H1 (cell line): ENCODE results near the gene ZBTB7A. TPM values are rescaled to one million over a fixed set of nuclear protein-coding genes. Genes with fewer than 3 reads are reported as not detected.

Source experiments
- CTCF ChIA-PET: fragments of 300-600 bp; sonication (Branson Sonifier 250); formaldehyde crosslinking; loops from one replicate; lab custom pipeline; 2021; ENCODE audit not compliant: partially characterized antibody; lab: Charles Lee
- POLR2A ChIA-PET: fragments of 300-600 bp; sonication (Branson Sonifier 250); formaldehyde crosslinking; loops from one replicate; lab custom pipeline; 2021; ENCODE audit warnings: inconsistent platforms; ENCODE audit not compliant: partially characterized antibody; lab: Charles Lee
- DNase-seq, 2 experiments: peaks; one replicate each; pipeline versions ENCODE4 v3.0.0 to v3.0.0-alpha.2; 2010 to 2022; ENCODE audit warnings: low spot score in 2 of 2, low read depth in 1 of 2, mixed read lengths in 1 of 2
- FAIRE-seq: peaks from 2 replicates; lab custom pipeline; 2011; peaks lifted over from hg19 to GRCh38; lab: Jason Lieb, UNC
- H2AFZ ChIP-seq: 2 replicates; pipeline ENCODE4 v1.8.1; 2012; ENCODE audit warnings: low read length, inconsistent platforms
- H2AK5ac ChIP-seq: 2 replicates; pipeline ENCODE4 v1.6.1; 2013; ENCODE audit warnings: low read depth, low read length
- H2BK120ac ChIP-seq: replicated peaks from 2 replicates; pipeline ENCODE3; 2013; ENCODE audit warnings: low read depth, low read length, inconsistent platforms
- H2BK12ac ChIP-seq: 2 replicates; pipeline ENCODE4 v1.6.1; 2013; ENCODE audit warnings: low read depth, low read length
- H2BK15ac ChIP-seq: 2 replicates; pipeline ENCODE4 v1.6.1; 2013; ENCODE audit warnings: low read length
- H2BK20ac ChIP-seq: 2 replicates; pipeline ENCODE4 v1.6.1; 2013; ENCODE audit warnings: low read length
- H2BK5ac ChIP-seq: 2 replicates; pipeline ENCODE4 v1.6.1; 2013; ENCODE audit warnings: low read depth, low read length
- H3K14ac ChIP-seq: 2 replicates; pipeline ENCODE4 v1.6.1; 2013; ENCODE audit warnings: inconsistent platforms; ENCODE audit not compliant: insufficient read length
- H3K18ac ChIP-seq: 2 replicates; pipeline ENCODE4 v1.6.1; 2013; ENCODE audit warnings: low read length; ENCODE audit errors: extremely low read depth
- H3K23ac ChIP-seq: 2 replicates; pipeline ENCODE4 v1.6.1; 2013; ENCODE audit warnings: inconsistent platforms; ENCODE audit not compliant: insufficient read length
- H3K23me2 ChIP-seq: 2 replicates; pipeline ENCODE4 v1.6.1; 2013; ENCODE audit warnings: low read depth, low read length
- H3K27ac ChIP-seq: 2 replicates; pipeline ENCODE4 v1.6.1; 2011; ENCODE audit warnings: low read depth, low read length, inconsistent platforms
- H3K27me3 ChIP-seq, 4 experiments: replicated peaks in 1 of 4; 1 replicate in 1 of 4; 2 replicates in 3 of 4; pipeline versions ENCODE4 v1.6.1 to v1.8.1; 2011 to 2013; ENCODE audit warnings: low read length in 3 of 4, mild to moderate bottlenecking in 3 of 4, inconsistent platforms in 2 of 4, mixed read lengths in 2 of 4, moderate library complexity in 1 of 4; ENCODE audit not compliant: control insufficient read depth in 3 of 4, insufficient read depth in 3 of 4; ENCODE audit errors: extremely low read depth in 1 of 4
- H3K36me3 ChIP-seq, 4 experiments: 2 replicates each; pipeline versions ENCODE4 v1.6.1 to v1.8.1; 2011 to 2013; ENCODE audit warnings: mild to moderate bottlenecking in 4 of 4, low read length in 3 of 4, moderate library complexity in 2 of 4, control low read depth in 1 of 4, inconsistent platforms in 1 of 4; ENCODE audit not compliant: insufficient read depth in 4 of 4, control insufficient read depth in 2 of 4
- H3K4ac ChIP-seq: replicated peaks from 2 replicates; pipeline ENCODE3; 2013; ENCODE audit warnings: low read length, low read depth, mixed read lengths, inconsistent platforms; ENCODE audit not compliant: insufficient read length
- H3K4me1 ChIP-seq, 4 experiments: replicated peaks in 1 of 4; 1 replicate in 1 of 4; 2 replicates in 3 of 4; pipeline versions ENCODE4 v1.6.1 to v1.8.1; 2011 to 2013; ENCODE audit warnings: low read length in 3 of 4, inconsistent platforms in 2 of 4, mixed read lengths in 1 of 4; ENCODE audit not compliant: insufficient read depth in 4 of 4, control insufficient read depth in 3 of 4
- H3K4me2 ChIP-seq, 2 experiments: 2 replicates each; pipeline versions ENCODE4 v1.6.1 to v1.8.1; 2011 to 2013; ENCODE audit warnings: low read depth in 2 of 2, low read length in 2 of 2, control low read depth in 1 of 2, inconsistent platforms in 1 of 2, mild to moderate bottlenecking in 1 of 2; ENCODE audit not compliant: insufficient read depth in 1 of 2
- H3K4me3 ChIP-seq, 4 experiments: fragments of 200-600, 300-600 bp in 1 of 4; sonication (generic), shearing (Covaris generic), sonication (Bioruptor Twin) in 1 of 4; 2 replicates each; pipeline versions ENCODE4 v1.5.1 to v1.8.1; 2011 to 2016; ENCODE audit warnings: low read length in 4 of 4, low read depth in 3 of 4, control low read depth in 2 of 4, inconsistent platforms in 2 of 4, mild to moderate bottlenecking in 2 of 4, mixed read lengths in 1 of 4, moderate library complexity in 1 of 4; ENCODE audit not compliant: insufficient read depth in 2 of 4; ENCODE audit errors: extremely low read depth in 1 of 4
- H3K56ac ChIP-seq: replicated peaks from 2 replicates; pipeline ENCODE3; 2013; ENCODE audit warnings: low read depth, mild to moderate bottlenecking, mixed read lengths, low read length, inconsistent platforms; ENCODE audit not compliant: insufficient read length
- H3K79me1 ChIP-seq: 2 replicates; pipeline ENCODE4 v1.6.1; 2013; ENCODE audit warnings: low read depth, low read length, control low read depth
- H3K79me2 ChIP-seq, 2 experiments: 2 replicates each; pipeline versions ENCODE4 v1.6.1 to v1.8.1; 2012 to 2013; ENCODE audit warnings: low read length in 2 of 2, mild to moderate bottlenecking in 2 of 2, inconsistent platforms in 1 of 2; ENCODE audit not compliant: insufficient read depth in 2 of 2, control insufficient read depth in 1 of 2
- H3K9ac ChIP-seq, 4 experiments: replicated peaks in 1 of 4; 1 replicate in 1 of 4; 2 replicates in 3 of 4; pipeline versions ENCODE4 v1.6.1 to v1.8.1; 2011 to 2013; ENCODE audit warnings: low read depth in 3 of 4, low read length in 3 of 4, control low read depth in 2 of 4, mild to moderate bottlenecking in 2 of 4, moderate library complexity in 2 of 4, inconsistent platforms in 1 of 4; ENCODE audit errors: extremely low read depth in 1 of 4
- H3K9me3 ChIP-seq, 2 experiments: 2 replicates each; pipeline versions ENCODE4 v1.6.1 to v1.8.1; 2012 to 2013; ENCODE audit warnings: mild to moderate bottlenecking in 2 of 2, moderate library complexity in 2 of 2, control low read depth in 1 of 2, inconsistent platforms in 1 of 2, low read depth in 1 of 2, low read length in 1 of 2, mixed read lengths in 1 of 2; ENCODE audit not compliant: insufficient read depth in 2 of 2
- H4K20me1 ChIP-seq, 2 experiments: replicated peaks in 1 of 2; 2 replicates each; pipeline versions ENCODE3 to v1.8.1; 2011 to 2013; ENCODE audit warnings: inconsistent platforms in 2 of 2, low read length in 2 of 2, mild to moderate bottlenecking in 1 of 2; ENCODE audit not compliant: insufficient read depth in 2 of 2, control insufficient read depth in 1 of 2
- H4K5ac ChIP-seq: 2 replicates; pipeline ENCODE4 v1.6.1; 2013; ENCODE audit warnings: low read length, low read depth, mixed read lengths, inconsistent platforms; ENCODE audit not compliant: insufficient read length
- H4K8ac ChIP-seq: 2 replicates; pipeline ENCODE4 v1.8.0; 2013; ENCODE audit warnings: mild to moderate bottlenecking, moderate library complexity, low read length, inconsistent platforms; ENCODE audit not compliant: insufficient read depth; ENCODE audit errors: extremely low read depth
- H4K91ac ChIP-seq: replicated peaks from 2 replicates; pipeline ENCODE3; 2013; ENCODE audit warnings: low read length, mixed read lengths, inconsistent platforms; ENCODE audit not compliant: insufficient read length
- BCL11A ChIP-seq, 2 experiments: IDR thresholded peaks; one replicate each; pipeline ENCODE4 v1.6.1; 2011; ENCODE audit warnings: low read depth in 2 of 2, low read length in 2 of 2, mild to moderate bottlenecking in 2 of 2
- CBX8 ChIP-seq: fragments of 300-800, 300-1000 bp; sonication (generic); IDR thresholded peaks from 2 replicates; pipeline ENCODE4 v1.7.1; 2016; ENCODE audit warnings: low read depth, low read length, borderline replicate concordance
- CHD1 ChIP-seq: IDR thresholded peaks from 2 replicates; pipeline ENCODE4 v1.6.1; 2012; ENCODE audit warnings: low read depth, low read length, improper control_type of control experiment
- CHD2 ChIP-seq: IDR thresholded peaks from 2 replicates; pipeline ENCODE4 v1.6.1; 2012; ENCODE audit warnings: low read length, improper control_type of control experiment
- EP300 ChIP-seq, 2 experiments: IDR thresholded peaks; 1 replicate in 1 of 2; 2 replicates in 1 of 2; pipeline ENCODE4 v1.6.1; 2011 to 2012; ENCODE audit warnings: low read depth in 2 of 2, low read length in 2 of 2, mild to moderate bottlenecking in 2 of 2, borderline replicate concordance in 1 of 2, inconsistent platforms in 1 of 2, moderate library complexity in 1 of 2
- KDM1A ChIP-seq: fragments of 200-600, 300-600 bp; sonication (generic); IDR thresholded peaks from 2 replicates; pipeline ENCODE4 v1.7.1; 2016; ENCODE audit warnings: mild to moderate bottlenecking, low read length, borderline replicate concordance
- MAFK ChIP-seq: IDR thresholded peaks from 2 replicates; pipeline ENCODE4 v1.6.1; 2012; ENCODE audit warnings: low read depth, mild to moderate bottlenecking, improper control_type of control experiment, low read length
- MAX ChIP-seq: IDR thresholded peaks from 2 replicates; pipeline ENCODE4 v1.6.1; 2012; ENCODE audit warnings: inconsistent platforms
- RXRA ChIP-seq: IDR thresholded peaks from 2 replicates; pipeline ENCODE4 v1.6.1; 2011; ENCODE audit warnings: low read depth, mild to moderate bottlenecking, low read length, moderate library complexity; ENCODE audit not compliant: insufficient read depth
- SIN3A ChIP-seq, 2 experiments: IDR thresholded peaks in 1 of 2; conservative IDR thresholded peaks in 1 of 2; 2 replicates each; pipeline ENCODE4 v1.6.1; 2011 to 2012; ENCODE audit warnings: low read length in 2 of 2, improper control_type of control experiment in 1 of 2, low read depth in 1 of 2, mild to moderate bottlenecking in 1 of 2
- SIRT6 ChIP-seq: IDR thresholded peaks from one replicate; pipeline ENCODE4 v1.7.1; 2012; ENCODE audit warnings: low read length, inconsistent platforms
- SP1 ChIP-seq: IDR thresholded peaks from 2 replicates; pipeline ENCODE4 v1.6.1; 2011; ENCODE audit warnings: low read depth, low read length
- TAF1 ChIP-seq: IDR thresholded peaks from 2 replicates; pipeline ENCODE4 v1.6.1; 2011; ENCODE audit warnings: mild to moderate bottlenecking, low read depth, low read length
- WGBS, 2 experiments: shearing (Covaris generic) in 1 of 2; methylation state at CpG; one replicate each; pipeline versions ENCODE4 v1.1.6 to v1.1.7; 2013 to 2015; ENCODE audit warnings: low lambda C conversion rate in 2 of 2, mixed read lengths in 2 of 2, inconsistent platforms in 1 of 2, low coverage in 1 of 2, missing lambda C conversion rate in 1 of 2; ENCODE audit not compliant: insufficient replicate concordance in 2 of 2, insufficient coverage in 1 of 2, insufficient read length in 1 of 2; ENCODE audit errors: extremely low coverage in 1 of 2, missing lambda C conversion rate in 1 of 2; 5-methylcytosine and 5-hydroxymethylcytosine counted together
- polyA plus RNA-seq, 7 experiments: library from polyadenylated mRNA; depleted of rRNA in 3 of 7; stranded (reverse) in 5 of 7; unstranded in 2 of 7; fragments of >200 nt in 5 of 7; fragments of 200-250 nt in 2 of 7; gene quantifications; 1 replicate in 5 of 7; 2 replicates in 1 of 7; 4 replicates in 1 of 7; pipeline versions ENCODE4 v1.2.1 to v1.2.3, GENCODE V29; 2011 to 2013; ENCODE audit warnings: missing spikeins in 2 of 7, mixed read lengths in 2 of 7
- total RNA-seq: library from RNA; stranded (reverse); fragmentation: NEBNext Ultra II Directional; extraction: Animal tissue kit (Norgen Biotek cat#: 25700); gene quantifications from 2 replicates; pipeline ENCODE4 v1.2.1, GENCODE V29; 2021

The ZBTB7A gene
- total and polyA plus RNA-seq, 2 of the 8 experiments (the other 6 are each of a cell fraction or from before 2014, with no cell fraction given) = 5.6 to 17.8 TPM

- 84% methylated on average over 11 of the region's 17 CpGs; no CpG with 5 or more reads in 1 of the 2 experiments for WGBS, 2 experiments
- H4K91ac ChIP-seq = no peak overlapping the region
- H4K20me1 ChIP-seq = peaks cover 0 to 3% of the 10 kb centered on the region in 2 experiments
- H3K79me1 ChIP-seq = no peaks in the 10 kb centered on the region
- H3K56ac ChIP-seq = no peak overlapping the region
- no peak overlapping the region for H3K14ac ChIP-seq
- no peak overlapping the region for H3K18ac ChIP-seq
- no peaks in the 10 kb centered on the region for H3K79me2 ChIP-seq
- no peak overlapping the region for H3K4me2 ChIP-seq
- peaks cover 4% of the 10 kb centered on the region; the same call in 1 of the 2 replicates for H3K23me2 ChIP-seq
- POLR2A ChIA-PET = interaction anchor here (0.8 to 2.0 kb wide), 10 partner anchors 10 to 101 kb away, joined by 3 to 8 read pairs (median 4); partner anchors contain the start of gene EEF2
- peaks cover 0 to 16% (median 5%) of the 10 kb centered on the region in 4 experiments; a peak in 2 of 8 replicates for H3K36me3 ChIP-seq
- H3K4ac ChIP-seq = no peak overlapping the region
- CTCF ChIA-PET = interaction anchor here (1.0 kb wide), 1 partner anchor 10 kb away, joined by 4 read pairs; no protein-coding TSS in a partner anchor
- no peak overlapping the region for H3K27ac ChIP-seq
- H2AFZ ChIP-seq = no peak overlapping the region
- no peak overlapping the region for H3K23ac ChIP-seq
- no peak overlapping the region for H2BK20ac ChIP-seq
- FAIRE-seq (no peak), DNase-seq (no peak)
- no peak overlapping the region for H3K9ac ChIP-seq
- no peak overlapping the region for H2BK5ac ChIP-seq
- H3K4me1 ChIP-seq = peaks cover 0 to 5% (median 1%) of the 10 kb centered on the region in 4 experiments; a peak in 2 of 7 replicates
- no peak overlapping the region for H2BK12ac ChIP-seq
- H2BK15ac ChIP-seq = no peak overlapping the region
- no peak overlapping the region for H2AK5ac ChIP-seq
- H4K5ac ChIP-seq = no peak overlapping the region
- no peak overlapping the region for H2BK120ac ChIP-seq
- H3K4me3 ChIP-seq = no peak overlapping the region
- no peaks in the 10 kb centered on the region for H3K27me3 ChIP-seq
- H4K8ac ChIP-seq = no peak overlapping the region
- no peaks in the 10 kb centered on the region for H3K9me3 ChIP-seq
- TF ChIP-seq MAX (no peak), SIRT6 (no peak), CBX8 (no peak), SIN3A (conservative IDR thresholded peaks at IDR 0.05 in 1 of 2, IDR thresholded peaks at IDR 0.05 in 1 of 2; ENCODE audit: low read depth in 1 of 2, low read length in 2 of 2) (no peak), EP300 (IDR thresholded peaks at IDR 0.05; ENCODE audit: borderline replicate concordance in 1 of 2, low read depth in 2 of 2, low read length in 2 of 2) (no peak), SP1 (no peak), BCL11A (IDR thresholded peaks at IDR 0.05; ENCODE audit: low read depth in 2 of 2, low read length in 2 of 2) (no peak), CHD2 (no peak), KDM1A (no peak), RXRA (no peak), TAF1 (no peak), MAFK (no peak), CHD1 (no peak)
Measured at GRCh38 chr19:4086411-4086867, 19.7 kb upstream of the ZBTB7A start.
